Thymus (tissue), 11 donors: ENCODE measurements around the gene EIF2S2. TPM values are rescaled to one million over a fixed set of nuclear protein-coding genes. Genes with fewer than 3 reads are reported as not detected.

Experiments used
- DNase-seq, 9 donors: peaks; one replicate each; pipeline ENCODE4 v3.0.0-alpha.2; 2013; ENCODE audit warnings: low spot score in 9 of 9, low read depth in 6 of 9, missing footprints in 1 of 9
- H3K27ac ChIP-seq, 2 donors: one replicate each; pipeline ENCODE4 v1.5.1; 2013; ENCODE audit warnings: control low read depth in 1 of 2, low read depth in 1 of 2, low read length in 1 of 2, mild to moderate bottlenecking in 1 of 2, moderate library complexity in 1 of 2
- H3K27me3 ChIP-seq, 2 donors: one replicate each; pipeline ENCODE4 v1.5.1; 2013; ENCODE audit warnings: low read length in 1 of 2; ENCODE audit not compliant: control insufficient read depth in 2 of 2, insufficient read depth in 1 of 2
- H3K36me3 ChIP-seq, 2 donors: one replicate each; pipeline ENCODE4 v1.5.1; 2013; ENCODE audit warnings: low read length in 1 of 2, mild to moderate bottlenecking in 1 of 2, moderate library complexity in 1 of 2; ENCODE audit not compliant: control insufficient read depth in 2 of 2, insufficient read depth in 2 of 2
- H3K4me1 ChIP-seq, 2 donors: one replicate each; pipeline ENCODE4 v1.5.1; 2013; ENCODE audit warnings: low read length in 2 of 2; ENCODE audit not compliant: control insufficient read depth in 2 of 2, insufficient read depth in 2 of 2
- H3K4me3 ChIP-seq, 2 donors: one replicate each; pipeline ENCODE4 v1.5.1; 2013; ENCODE audit warnings: low read length in 2 of 2, control low read depth in 1 of 2, mild to moderate bottlenecking in 1 of 2
- H3K9me3 ChIP-seq, 2 donors: one replicate each; pipeline ENCODE4 v1.5.1; 2013; ENCODE audit warnings: low read length in 1 of 2, mild to moderate bottlenecking in 1 of 2; ENCODE audit not compliant: control insufficient read depth in 2 of 2, insufficient read depth in 1 of 2
- WGBS: extraction: QIAGEN DNeasy Blood & Tissue Kit; methylation state at CpG from one replicate; pipeline ENCODE4 v1.1.7; 2013; 5-methylcytosine and 5-hydroxymethylcytosine counted together
- polyA plus RNA-seq: library from polyadenylated mRNA; stranded (reverse); fragments of 200-250 nt; gene quantifications from one replicate; pipeline ENCODE4 v1.2.3, GENCODE V29; 2013
- total RNA-seq: library from RNA; stranded (reverse); fragments of 120-200 nt; gene quantifications from one replicate; pipeline ENCODE4 v1.2.4, GENCODE V29; 2013
- donor health status: healthy.

Gene EIF2S2
- total and polyA plus RNA-seq, 2 donors, result 48.4 to 78.1 TPM

DNA sequence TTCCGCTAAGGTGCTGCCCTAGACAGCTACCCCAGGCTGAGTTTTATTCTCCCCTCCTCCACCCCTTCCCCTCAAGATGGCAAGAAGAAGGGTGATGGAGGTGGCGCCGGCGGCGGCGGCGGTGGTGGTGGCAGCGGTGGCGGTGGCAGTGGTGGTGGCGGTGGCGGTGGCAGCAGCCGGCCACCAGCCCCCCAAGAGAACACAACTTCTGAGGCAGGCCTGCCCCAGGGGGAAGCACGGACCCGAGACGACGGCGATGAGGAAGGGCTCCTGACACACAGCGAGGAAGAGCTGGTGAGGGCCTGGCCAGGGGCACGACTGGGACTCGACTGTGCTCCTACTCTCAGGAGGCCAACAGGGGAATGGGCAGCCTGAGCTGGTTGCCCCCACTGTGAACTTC lies 35.1 kb downstream of the EIF2S2 start:
- no peaks in the 10 kb centered on the region for H3K27me3 ChIP-seq
- no peak for DNase-seq
- H3K27ac ChIP-seq, result no peak overlapping the region
- no peaks in the 10 kb centered on the region for H3K4me1 ChIP-seq
- 96% methylated on average over 20 of the region's 20 CpGs for WGBS
- peaks cover 93 to 100% of the 10 kb centered on the region in 2 donors for H3K36me3 ChIP-seq
- no peak overlapping the region for H3K4me3 ChIP-seq
- H3K9me3 ChIP-seq, result no peaks in the 10 kb centered on the region

DNA sequence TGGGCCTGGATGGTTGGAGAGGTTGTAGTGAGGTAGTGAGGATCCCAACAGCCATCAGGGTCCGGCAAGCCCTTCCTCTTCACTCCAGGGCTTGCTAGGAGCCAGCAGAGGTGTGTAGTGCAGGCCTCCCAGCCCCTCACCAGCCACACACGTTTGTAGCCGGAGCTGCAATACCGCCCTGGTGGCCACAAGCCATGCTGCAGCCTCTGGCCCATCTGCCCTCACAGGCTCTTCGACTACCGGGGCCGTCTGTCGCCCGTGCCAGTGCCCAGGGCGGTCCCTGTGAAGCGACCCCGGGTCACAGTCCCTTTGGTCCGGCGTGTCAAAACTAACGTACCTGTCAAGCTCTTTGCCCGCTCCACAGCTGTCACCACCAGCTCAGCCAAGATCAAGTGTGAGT lies 36.4 kb downstream of the EIF2S2 start:
- peaks cover 84 to 97% of the 10 kb centered on the region in 2 donors for H3K36me3 ChIP-seq
- no peak for DNase-seq
- WGBS, result 97% methylated on average over 16 of the region's 16 CpGs

DNA sequence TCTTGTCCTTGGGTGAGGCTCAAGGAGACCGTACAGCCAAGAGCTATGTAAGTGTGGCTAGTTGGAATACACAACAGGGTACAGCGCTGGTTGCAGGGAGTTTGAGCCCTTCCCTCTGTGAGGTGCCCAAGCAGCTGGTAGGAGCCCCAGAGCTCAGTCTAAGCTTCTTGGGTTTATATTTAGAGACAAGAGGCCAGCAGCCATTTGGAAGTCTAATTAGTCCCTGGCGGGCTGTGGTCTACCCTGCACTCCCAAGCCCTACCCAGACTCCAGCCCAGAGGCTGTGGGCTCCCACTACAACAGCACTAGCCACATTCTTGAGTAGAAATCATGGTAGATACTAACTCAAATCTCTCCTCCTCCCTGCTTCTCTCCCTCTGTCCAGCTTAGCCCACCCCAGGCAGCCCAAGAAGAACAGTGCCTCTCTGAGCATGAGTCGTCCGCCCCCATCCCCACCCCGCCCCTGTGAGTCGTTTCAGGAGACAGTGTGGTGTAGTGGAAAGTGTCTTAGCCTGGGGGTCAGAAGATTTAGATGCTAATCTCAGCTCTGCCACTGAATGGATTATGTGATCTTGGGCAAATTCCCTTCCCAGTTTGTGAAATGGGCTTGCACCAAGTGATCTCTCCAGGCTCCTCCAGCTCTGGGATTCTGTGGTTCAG lies 37.8 kb downstream of the EIF2S2 start:
- Histone ChIP-seq H3K9me3 (no peaks in the 10 kb centered on the region), H3K36me3 (peaks cover 72 to 83% of the 10 kb centered on the region in 2 donors), H3K27me3 (no peaks in the 10 kb centered on the region), H3K27ac (no peak overlapping the region), H3K4me3 (no peak overlapping the region), H3K4me1 (peaks cover 0 to 4% of the 10 kb centered on the region in 2 donors)
- DNase-seq, result no peak
- 96% methylated on average over 7 of the region's 7 CpGs for WGBS

More for the DNA sequence above, 36.4 kb downstream of the EIF2S2 start:
- Histone ChIP-seq H3K27ac (no peak overlapping the region), H3K27me3 (no peaks in the 10 kb centered on the region), H3K4me3 (no peak overlapping the region), H3K4me1 (no peaks in the 10 kb centered on the region), H3K9me3 (no peaks in the 10 kb centered on the region)

DNA sequence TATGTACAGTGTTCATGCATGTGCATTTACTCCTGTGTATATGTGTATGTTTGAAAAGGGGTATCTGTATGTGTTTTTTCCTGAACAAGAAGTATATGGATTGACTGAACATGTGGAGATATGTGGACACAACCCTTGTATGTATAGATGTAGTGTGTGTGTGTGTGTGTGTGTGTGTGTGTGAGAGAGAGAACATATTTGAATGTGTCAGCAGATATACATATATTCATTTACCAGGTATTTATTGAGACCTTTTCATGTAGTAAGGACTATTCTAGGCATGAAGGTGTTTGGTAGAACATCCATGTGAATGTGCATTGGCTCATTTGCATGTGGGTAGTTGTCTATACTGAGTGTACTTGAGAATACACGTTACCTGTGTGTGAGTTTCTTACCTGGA lies 39.3 kb downstream of the EIF2S2 start:
- 100% methylated on average over 1 of the region's 1 CpG for WGBS
- Histone ChIP-seq H3K27ac (no peak overlapping the region), H3K4me3 (no peak overlapping the region), H3K27me3 (no peaks in the 10 kb centered on the region), H3K4me1 (peaks cover 3 to 10% of the 10 kb centered on the region in 2 donors), H3K36me3 (peaks cover 58 to 68% of the 10 kb centered on the region in 2 donors), H3K9me3 (no peaks in the 10 kb centered on the region)
- no peak for DNase-seq

DNA sequence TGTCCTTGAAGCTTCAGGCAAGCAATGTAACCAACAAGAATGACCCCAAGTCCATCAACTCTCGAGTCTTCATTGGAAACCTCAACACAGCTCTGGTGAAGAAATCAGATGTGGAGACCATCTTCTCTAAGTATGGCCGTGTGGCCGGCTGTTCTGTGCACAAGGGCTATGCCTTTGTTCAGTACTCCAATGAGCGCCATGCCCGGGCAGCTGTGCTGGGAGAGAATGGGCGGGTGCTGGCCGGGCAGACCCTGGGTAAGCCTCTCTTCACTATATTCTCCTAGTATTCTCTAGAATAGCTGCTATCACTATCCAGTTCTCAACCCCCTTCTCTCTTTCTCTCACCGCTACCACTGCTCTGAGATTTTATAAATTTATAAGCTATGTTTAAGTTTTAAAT lies 40.0 kb downstream of the EIF2S2 start:
- Histone ChIP-seq H3K27me3 (no peaks in the 10 kb centered on the region), H3K36me3 (peaks cover 51 to 61% of the 10 kb centered on the region in 2 donors), H3K27ac (no peak overlapping the region), H3K9me3 (no peaks in the 10 kb centered on the region), H3K4me3 (no peak overlapping the region), H3K4me1 (peaks cover 3 to 10% of the 10 kb centered on the region in 2 donors)
- DNase-seq, result no peak
- 97% methylated on average over 8 of the region's 8 CpGs for WGBS

DNA sequence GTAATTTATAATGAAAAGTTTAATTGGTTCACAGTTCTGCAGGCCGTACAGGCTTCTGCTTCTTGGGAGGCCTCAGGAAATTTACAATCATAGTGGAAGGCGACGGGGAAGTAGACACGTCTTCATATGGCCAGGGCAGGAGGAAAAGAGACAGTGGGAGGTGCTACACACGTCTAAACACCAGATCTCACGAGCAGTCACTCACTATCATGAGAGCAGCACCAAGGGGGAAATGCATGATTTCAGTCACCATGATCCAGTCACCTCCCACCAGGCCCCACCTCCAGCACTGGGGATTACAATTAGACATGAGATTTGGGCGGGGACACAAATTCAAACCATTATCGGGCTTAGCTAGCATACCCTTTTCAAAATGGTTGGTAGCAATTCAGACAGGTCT lies 41.2 kb downstream of the EIF2S2 start:
- peaks cover 3 to 10% of the 10 kb centered on the region in 2 donors for H3K4me1 ChIP-seq
- H3K36me3 ChIP-seq, result peaks cover 39 to 50% of the 10 kb centered on the region in 2 donors
- WGBS, result 91% methylated on average over 8 of the region's 8 CpGs
- H3K9me3 ChIP-seq, result no peaks in the 10 kb centered on the region
- DNase-seq, result no peak
- no peak overlapping the region for H3K4me3 ChIP-seq
- no peaks in the 10 kb centered on the region for H3K27me3 ChIP-seq
- no peak overlapping the region for H3K27ac ChIP-seq

DNA sequence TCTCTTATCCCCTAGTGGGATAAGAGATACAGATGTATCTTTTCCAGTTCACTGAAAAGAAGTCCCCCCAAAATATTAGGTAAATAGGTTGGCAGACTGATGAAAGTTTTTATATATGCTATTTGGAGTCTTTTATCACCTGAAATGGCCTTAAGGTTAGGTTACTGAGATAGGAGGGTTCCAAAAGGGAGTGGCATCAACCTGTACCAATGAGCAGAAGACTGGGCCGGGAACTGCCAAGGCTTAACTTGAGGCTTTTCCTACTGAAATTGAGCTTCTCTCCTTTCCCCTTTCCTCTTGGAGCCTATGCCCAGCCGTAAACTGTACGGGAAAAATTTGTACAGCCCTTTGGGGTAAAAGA lies 42.0 kb downstream of the EIF2S2 start:
- H3K36me3 ChIP-seq, result peaks cover 37 to 50% of the 10 kb centered on the region in 2 donors

DNA sequence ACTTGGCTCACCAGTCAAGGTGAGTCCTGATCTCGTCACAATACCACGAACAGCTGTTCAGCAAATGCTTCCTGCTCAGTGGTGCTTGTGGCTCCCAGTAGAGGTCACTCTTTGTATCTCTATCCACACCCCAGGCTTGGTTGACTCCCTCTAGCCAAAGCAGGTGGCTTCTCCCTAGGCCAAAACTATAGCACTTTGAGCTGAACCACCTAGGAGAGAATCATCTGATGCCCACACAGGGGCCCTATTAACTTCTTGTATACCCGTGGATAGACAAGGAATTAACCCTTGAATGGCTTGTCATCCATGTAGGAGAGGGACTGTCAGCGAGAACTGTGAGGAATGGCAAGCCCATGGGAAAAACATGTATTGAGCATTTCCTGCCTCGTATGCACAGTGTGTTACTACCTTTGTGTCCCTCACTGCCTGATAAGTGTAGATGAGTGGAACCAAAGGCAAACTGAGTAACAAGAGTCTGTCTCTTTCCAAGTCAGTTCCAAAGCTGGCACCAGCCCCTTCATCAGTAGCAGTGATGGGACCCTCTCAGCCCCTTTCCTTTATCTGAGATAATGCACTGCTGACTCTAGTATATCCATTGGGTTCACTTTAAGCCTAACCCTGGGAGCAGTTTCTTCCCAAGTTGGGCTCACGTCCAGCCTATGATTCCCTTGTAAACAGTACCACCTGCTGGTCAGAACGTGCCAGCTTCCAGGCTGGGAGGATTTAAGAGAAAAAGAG lies 42.5 kb downstream of the EIF2S2 start:
- peak; percentile 24 to 81 (median 61) for DNase-seq
- WGBS, result 35% methylated on average over 7 of the region's 7 CpGs

More for the DNA sequence above, 42.0 kb downstream of the EIF2S2 start:
- no peak overlapping the region for H3K27ac ChIP-seq
- H3K9me3 ChIP-seq, result no peaks in the 10 kb centered on the region
- no peak overlapping the region for H3K4me3 ChIP-seq
- H3K4me1 ChIP-seq, result peaks cover 3 to 10% of the 10 kb centered on the region in 2 donors
- no peak for DNase-seq
- no peaks in the 10 kb centered on the region for H3K27me3 ChIP-seq
- 98% methylated on average over 3 of the region's 3 CpGs for WGBS

DNA sequence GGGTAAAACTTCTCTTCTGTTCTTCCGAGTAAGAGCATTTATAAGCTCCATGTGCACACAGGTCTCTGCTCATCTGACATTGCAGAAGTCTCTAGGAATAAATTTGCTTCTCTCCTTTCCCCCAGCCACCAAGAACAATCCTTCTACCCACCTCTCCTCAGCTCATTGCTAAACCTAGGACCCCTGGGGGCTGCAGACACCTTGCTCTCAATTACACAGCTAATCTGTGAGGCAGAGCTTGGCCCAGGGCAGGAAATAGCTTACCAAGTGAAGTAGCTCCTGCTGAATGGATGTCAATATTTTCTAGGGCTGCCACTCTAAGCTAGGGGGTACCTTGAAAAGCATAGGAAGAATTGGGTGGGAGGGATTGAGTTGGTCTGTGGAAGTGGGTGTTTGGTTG lies 44.0 kb downstream of the EIF2S2 start:
- H3K4me1 ChIP-seq, result peaks cover 3 to 10% of the 10 kb centered on the region in 2 donors
- no peaks in the 10 kb centered on the region for H3K9me3 ChIP-seq
- H3K27ac ChIP-seq, result no peak overlapping the region
- no peak for DNase-seq
- H3K27me3 ChIP-seq, result no peaks in the 10 kb centered on the region
- WGBS, result 93% methylated on average over 1 of the region's 1 CpG
- H3K4me3 ChIP-seq, result no peak overlapping the region
- H3K36me3 ChIP-seq, result peaks cover 30 to 46% of the 10 kb centered on the region in 2 donors

More for the DNA sequence above, 42.5 kb downstream of the EIF2S2 start:
- peaks cover 37 to 48% of the 10 kb centered on the region in 2 donors for H3K36me3 ChIP-seq
- peaks cover 3 to 10% of the 10 kb centered on the region in 2 donors for H3K4me1 ChIP-seq
- no peaks in the 10 kb centered on the region for H3K27me3 ChIP-seq
- no peak overlapping the region for H3K4me3 ChIP-seq
- H3K9me3 ChIP-seq, result no peaks in the 10 kb centered on the region
- no peak overlapping the region for H3K27ac ChIP-seq
